ENCODE data around the gene ERGIC1.

ERGIC1 gene

GRCh38 chr5:172953776-172954675 is 120.0 kb downstream of the ERGIC1 start:
- DNase-seq, result no peak

GRCh38 chr5:172954751-172955159 is 120.7 kb downstream of the ERGIC1 start:
- no peak for DNase-seq

- DNase-seq, result no peak
These were observed 122.2 kb downstream of the ERGIC1 start for GRCh38 chr5:172956228-172956627.

DNA sequence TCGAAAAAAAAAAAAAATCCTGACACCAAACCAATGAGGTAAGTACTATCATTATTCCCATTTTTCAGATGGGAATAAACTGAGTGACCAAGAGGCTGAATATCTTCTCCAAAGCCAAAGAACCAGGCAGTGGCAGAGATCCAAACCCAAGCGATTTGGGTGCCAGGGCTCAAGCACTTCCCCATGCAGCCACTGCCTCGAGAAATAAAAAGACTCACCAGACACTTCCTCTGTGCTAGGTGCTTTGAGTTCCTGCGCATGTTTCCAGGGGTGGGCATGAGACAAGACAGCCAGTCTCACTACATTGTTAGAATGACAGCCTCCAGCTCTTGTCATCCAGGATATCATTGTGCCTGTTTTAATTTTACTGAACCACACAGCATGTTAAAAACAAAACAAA is 122.9 kb downstream of the ERGIC1 start:
- no peak for DNase-seq

DNA sequence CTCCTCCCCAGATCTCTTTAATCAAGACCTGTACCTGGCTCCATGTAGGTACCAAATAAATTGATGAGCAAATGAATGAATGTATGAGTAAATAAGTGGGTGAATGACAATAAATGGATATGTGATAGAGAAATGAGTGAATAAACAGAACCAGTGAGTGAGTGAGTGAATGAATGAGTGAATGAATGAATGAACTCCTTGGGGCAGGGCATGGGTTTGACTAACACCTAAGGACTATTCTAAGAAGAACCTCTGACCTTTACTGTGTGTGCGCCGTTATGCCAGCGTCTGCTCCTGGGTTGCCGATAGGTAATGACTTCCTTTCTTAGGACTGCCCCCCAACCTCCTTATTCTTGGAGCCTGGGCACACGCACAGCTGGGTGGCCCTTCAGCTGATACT is 123.4 kb downstream of the ERGIC1 start:
- no peak for DNase-seq

DNA sequence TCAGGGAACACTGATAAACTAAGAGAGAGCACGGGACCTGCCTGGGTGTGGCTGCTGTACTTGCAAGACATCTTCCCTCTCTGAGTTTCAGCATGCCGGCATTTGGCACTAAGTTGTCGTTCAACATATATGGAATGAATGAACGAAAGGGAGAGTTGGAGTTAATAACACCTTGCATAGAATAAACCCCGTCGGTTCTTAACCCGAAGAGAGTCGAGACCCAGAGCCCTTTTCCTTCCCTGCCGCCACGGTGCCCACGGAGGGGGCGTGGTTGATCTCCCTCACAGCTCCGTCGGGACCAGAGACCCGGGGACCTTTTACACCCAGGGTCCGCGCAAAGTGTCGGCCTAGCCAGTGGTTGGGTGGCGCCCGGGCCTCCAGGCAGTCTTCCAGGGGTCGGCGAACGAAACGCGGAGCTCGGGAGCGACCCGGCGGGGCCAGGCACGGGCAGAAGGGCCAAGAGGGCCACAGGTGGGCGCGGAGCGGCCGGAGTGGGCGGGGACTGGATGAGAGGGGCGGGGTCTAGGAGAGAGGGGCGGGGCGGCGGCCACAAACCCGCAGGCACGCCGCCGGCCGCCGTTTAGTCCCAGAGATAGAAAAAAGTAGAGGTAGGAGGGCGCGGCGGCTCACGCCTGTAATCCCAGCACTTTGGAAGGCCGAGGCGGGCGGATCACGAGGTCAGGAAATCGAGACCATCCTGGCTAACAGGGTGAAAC is 124.4 kb downstream of the ERGIC1 start:
- no peak for DNase-seq

DNA sequence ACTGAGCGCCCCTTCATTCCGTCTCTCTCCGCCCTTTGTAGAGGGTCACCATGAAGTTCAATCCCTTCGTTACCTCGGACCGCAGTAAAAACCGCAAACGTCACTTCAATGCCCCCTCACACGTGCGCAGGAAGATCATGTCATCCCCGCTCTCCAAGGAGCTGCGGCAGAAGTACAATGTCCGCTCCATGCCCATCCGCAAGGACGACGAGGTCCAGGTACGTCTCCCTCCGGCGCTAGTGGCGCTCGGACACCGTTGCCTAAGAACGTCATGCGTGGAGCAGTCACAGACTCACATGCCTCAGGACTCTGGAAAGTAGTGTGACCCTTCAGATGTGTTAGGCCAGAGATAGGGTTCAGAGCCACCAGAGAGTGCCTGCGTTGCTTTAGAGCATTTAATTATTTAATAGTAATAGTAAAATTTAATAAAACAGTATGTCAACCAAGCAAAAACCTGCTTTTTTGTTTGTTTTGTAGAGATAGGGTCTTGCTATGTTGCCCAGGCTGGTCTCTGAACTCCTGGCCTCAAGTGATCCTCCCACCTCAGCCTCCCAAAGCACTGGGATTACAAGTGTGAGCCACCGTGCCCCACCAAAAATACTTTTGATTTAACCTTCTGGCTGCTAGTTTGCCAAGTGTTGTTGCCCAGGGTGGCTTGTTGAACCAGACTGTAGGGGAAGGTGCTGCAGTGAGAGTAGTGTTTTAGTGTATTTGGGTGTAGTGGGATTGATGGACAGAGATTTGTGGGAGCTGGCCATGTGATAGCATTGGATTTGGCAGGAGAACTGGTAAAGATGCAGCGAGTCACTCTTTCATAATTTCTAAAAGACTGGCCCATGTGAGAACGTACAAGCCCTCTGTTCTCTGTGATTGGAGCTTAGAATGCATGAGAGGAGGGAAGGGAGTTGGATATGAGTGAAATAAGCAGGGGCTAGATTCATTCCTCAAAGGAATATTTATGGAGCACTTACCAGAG is 126.1 kb downstream of the ERGIC1 start:
- DNase-seq, result no peak

- DNase-seq, result no peak
These were observed 135.9 kb downstream of the ERGIC1 start for GRCh38 chr5:172969921-172970320.

GRCh38 chr5:172971482-172971881 is 137.4 kb downstream of the ERGIC1 start:
- no peak for DNase-seq

DNA sequence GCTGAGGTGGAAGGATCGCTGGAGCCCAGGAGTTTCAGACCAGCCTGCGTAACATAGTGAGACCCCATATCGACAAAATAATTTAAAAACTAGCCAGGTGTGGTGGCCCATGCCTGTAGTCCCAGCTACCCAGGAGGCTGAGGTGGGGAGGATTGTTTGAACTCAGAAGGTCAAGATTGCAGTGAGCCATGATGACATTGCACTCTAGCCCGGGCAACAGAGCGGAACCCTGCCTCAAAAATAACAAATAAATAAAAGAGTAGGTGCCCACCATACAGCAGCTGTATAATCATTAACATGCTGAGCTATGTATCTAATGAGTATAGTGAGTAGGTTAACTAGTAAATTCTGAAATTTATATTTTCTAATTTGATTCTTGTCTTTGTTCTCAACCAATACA is 138.5 kb downstream of the ERGIC1 start:
- DNase-seq, result no peak

GRCh38 chr5:172973127-172973916 is 139.3 kb downstream of the ERGIC1 start:
- DNase-seq, result no peak

GRCh38 chr5:172973931-172974330 is 139.9 kb downstream of the ERGIC1 start:
- no peak for DNase-seq

DNA sequence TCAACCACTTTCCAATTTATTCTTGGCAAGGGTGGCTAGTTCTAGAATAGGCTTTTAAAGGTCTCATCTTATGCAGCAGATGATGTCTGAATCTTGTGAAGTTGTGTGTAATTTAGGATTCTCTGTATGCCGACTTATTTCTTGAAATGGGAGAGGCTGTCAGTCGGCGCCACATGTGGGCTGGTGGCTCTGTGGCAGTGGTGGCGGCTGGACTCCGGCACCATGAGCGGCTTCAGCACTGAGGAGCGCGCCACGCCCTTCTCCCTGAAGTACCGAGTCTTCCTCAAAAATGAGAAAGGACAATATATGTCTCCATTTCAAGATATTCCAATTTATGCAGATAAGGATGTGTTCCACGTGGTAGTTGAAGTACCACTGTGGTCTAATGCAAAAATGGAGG is 141.2 kb downstream of the ERGIC1 start:
- DNase-seq, result no peak

DNA sequence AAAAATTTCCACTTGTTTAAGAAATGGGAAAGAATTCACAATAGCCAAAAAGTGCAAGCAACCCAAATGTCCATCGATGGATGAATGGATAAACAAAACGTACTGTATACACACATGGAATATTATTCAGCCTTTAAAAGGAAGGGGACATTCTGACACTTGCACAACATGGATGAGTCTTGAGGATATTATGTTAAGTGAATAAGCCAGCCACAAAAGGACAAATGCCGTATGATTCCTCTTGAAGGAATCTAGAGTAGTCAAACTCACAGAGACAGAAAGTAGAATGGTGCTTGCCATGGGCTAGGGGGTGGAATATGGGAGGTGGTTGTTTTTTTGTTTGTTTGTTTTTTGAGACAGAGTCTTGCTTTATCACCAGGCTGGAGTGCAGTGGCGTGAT is 145.7 kb downstream of the ERGIC1 start:
- no peak for DNase-seq

DNA sequence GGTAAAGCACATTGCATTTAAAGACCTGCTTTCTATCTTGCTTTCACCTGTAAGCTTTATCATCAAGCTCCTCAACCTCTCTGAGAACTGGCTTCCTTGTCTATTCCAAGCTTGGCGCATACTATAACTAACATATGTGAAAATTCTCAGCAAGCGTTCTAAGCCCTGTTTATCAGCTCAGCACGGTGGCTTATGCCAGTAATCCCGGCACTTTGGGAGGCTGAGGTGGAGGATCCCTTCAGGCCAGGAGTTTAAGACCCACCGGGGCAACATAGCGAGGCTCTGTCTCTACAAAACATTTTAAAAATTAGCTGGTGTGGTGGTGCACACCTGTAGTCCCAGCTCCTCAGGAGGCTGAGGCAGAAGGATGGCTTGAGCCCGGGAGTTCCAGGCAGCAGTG is 147.9 kb downstream of the ERGIC1 start:
- no peak for DNase-seq

DNA sequence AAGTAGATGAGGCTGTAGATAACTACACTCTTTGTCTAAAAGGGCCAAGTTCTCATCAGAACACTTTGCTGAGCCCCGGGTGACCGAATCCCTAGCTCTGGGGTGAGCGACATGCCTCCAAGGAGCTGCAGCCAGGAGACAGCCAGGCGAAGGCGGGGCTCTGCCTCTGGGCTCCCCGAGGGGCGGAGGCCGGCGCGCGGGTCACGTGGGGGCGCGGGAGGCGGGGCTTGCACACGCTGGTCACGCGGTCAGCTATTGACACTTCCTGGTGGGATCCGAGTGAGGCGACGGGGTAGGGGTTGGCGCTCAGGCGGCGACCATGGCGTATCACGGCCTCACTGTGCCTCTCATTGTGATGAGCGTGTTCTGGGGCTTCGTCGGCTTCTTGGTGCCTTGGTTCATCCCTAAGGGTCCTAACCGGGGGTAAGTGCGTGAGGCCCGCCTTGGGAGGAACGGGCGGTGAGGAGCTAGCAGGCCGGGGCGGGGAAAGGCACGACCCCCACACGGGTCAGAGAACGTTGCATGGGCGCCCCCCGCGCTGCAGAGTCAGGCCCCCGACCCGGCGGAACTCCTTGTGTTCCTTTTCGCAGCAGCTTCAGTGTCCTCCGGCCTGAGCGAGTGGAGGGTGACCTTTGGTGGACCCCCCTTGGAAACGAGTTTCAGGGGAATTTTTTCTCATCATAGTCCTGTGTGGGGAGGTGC is 149.6 kb downstream of the ERGIC1 start, which contains the start of gene ATP6V0E1:
TSS of gene ATP6V0E1 (plus strand) at position 230 of the 702 bp plus-strand sequence. CDS start at position 320, 90 bp downstream.
- DNase-seq, result peak; percentile 36

DNA sequence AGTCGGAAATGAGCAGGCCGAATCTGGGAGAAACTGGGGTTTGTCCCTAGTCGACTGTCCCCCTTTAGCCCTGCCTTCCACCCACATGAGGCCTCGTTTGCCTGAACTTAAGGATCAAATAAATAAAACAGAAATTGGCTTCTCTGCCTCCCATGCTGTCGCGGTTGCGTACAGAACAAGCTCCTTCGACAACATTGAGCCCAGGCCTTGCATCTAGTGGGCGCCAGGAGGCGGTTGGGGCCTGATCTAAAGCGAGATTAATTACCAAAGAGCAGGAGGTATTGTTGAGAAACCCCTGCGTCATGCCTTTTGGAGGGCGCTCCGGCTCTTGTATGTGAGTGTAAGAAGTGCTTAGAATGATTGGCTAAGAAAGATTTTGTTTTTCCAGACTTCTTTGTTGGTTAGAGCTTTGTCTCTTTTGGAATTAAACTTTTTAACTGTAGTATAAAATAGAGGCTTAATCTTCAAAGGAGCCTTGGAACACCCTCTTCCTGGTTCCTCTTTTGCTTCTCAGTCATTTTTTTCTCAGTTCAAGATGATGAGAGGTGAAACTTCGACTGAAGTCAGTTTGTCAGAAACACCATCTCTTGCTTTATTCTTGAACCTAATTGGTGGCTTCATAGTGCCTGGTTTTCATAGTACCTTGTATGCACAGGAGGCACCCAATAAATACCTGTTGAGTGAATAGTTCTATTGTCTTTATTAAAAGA is 150.3 kb downstream of the ERGIC1 start:
- DNase-seq, result peak; percentile 35

DNA sequence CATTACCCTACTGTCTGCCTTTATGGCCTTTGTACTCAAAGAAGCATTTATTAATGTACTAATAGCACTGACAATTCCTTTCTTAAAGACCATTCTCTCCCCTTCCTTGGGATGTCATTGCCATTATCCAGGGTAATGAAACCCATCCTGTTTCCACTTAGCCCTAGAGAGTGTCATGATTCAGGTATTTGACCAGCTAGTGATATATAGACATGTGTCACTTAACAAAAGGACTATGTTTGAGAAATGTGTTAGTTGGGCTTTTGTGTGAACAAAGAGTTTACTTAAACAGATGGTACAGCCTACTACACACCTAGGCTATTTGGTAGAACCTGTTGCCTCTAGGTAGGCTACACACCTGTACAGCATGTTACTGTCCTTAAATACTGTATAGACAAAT is 151.5 kb downstream of the ERGIC1 start:
- no peak for DNase-seq

DNA sequence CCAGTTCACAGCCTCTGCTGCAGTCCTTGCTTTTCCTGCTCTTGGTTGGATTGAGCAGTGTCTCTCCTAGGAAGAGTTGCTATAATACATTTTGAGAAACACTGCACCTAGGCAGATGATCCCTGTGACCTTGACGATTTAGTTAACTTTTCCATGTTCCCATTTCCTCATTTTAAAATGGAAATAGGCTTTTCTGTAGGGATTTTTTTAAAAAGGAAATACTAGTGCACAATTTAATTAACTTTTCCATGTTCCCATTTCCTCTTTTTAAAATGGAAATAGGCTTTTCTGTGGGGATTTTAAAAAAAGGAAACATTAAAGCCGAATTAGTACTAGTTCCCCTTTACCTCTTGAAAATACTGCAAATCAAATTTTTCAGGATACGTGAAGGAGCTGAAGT is 154.2 kb downstream of the ERGIC1 start:
- no peak for DNase-seq

- DNase-seq, result no peak
These were observed 156.7 kb downstream of the ERGIC1 start for GRCh38 chr5:172990776-172991175.

- DNase-seq, result no peak
These were observed 160.4 kb downstream of the ERGIC1 start for GRCh38 chr5:172994405-172994804.
